ENCODE measurements around the gene PAOX.

- TF ChIP-seq, protein P1, sequence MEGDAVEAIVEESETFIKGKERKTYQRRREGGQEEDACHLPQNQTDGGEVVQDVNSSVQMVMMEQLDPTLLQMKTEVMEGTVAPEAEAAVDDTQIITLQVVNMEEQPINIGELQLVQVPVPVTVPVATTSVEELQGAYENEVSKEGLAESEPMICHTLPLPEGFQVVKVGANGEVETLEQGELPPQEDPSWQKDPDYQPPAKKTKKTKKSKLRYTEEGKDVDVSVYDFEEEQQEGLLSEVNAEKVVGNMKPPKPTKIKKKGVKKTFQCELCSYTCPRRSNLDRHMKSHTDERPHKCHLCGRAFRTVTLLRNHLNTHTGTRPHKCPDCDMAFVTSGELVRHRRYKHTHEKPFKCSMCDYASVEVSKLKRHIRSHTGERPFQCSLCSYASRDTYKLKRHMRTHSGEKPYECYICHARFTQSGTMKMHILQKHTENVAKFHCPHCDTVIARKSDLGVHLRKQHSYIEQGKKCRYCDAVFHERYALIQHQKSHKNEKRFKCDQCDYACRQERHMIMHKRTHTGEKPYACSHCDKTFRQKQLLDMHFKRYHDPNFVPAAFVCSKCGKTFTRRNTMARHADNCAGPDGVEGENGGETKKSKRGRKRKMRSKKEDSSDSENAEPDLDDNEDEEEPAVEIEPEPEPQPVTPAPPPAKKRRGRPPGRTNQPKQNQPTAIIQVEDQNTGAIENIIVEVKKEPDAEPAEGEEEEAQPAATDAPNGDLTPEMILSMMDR (IDR thresholded peaks at IDR 0.05; ENCODE audit: low read length): no peak
- no peak for TF ChIP-seq EZH2 (IDR thresholded peaks at IDR 0.05; ENCODE audit: borderline replicate concordance, low read length)
Measured at GRCh38 chr10:133365461-133366129, 13.5 kb upstream of the PAOX start.
